Neutrophil (primary cell): ENCODE data around the gene DENND11.

Source experiments
- H3K27ac ChIP-seq: fragments of 200-600 bp; sonication (generic); 2 replicates; pipeline ENCODE4 v1.5.1; 2016; ENCODE audit warnings: mild to moderate bottlenecking, moderate library complexity
- H3K27me3 ChIP-seq: fragments of 200-600 bp; sonication (generic); 2 replicates; pipeline ENCODE4 v1.6.0; 2016; ENCODE audit warnings: mild to moderate bottlenecking
- H3K36me3 ChIP-seq: fragments of 200-600 bp; sonication (generic); 2 replicates; pipeline ENCODE4 v1.5.1; 2017
- H3K4me1 ChIP-seq, 2 experiments: fragments of 200-600 bp in 1 of 2; sonication (generic) in 1 of 2; 1 replicate in 1 of 2; 2 replicates in 1 of 2; pipeline versions ENCODE4 v1.5.1 to v1.6.1; 2013 to 2016; ENCODE audit warnings: low read depth in 1 of 2, low read length in 1 of 2, mild to moderate bottlenecking in 1 of 2, moderate library complexity in 1 of 2; ENCODE audit not compliant: control insufficient read depth in 1 of 2, insufficient read depth in 1 of 2
- H3K4me3 ChIP-seq, 2 experiments: fragments of 200-600 bp in 1 of 2; sonication (generic) in 1 of 2; 1 replicate in 1 of 2; 2 replicates in 1 of 2; pipeline ENCODE4 v1.5.1; 2013 to 2016; ENCODE audit warnings: low read depth in 1 of 2, low read length in 1 of 2, mild to moderate bottlenecking in 1 of 2, moderate library complexity in 1 of 2
- H3K9me3 ChIP-seq: fragments of 200-600 bp; sonication (generic); 2 replicates; pipeline ENCODE4 v1.5.1; 2016
- TF ChIP-seq, protein P1 (sequence below): fragments of 200-600 bp; sonication (generic); IDR thresholded peaks from 2 replicates; pipeline ENCODE4 v1.5.1; 2016; ENCODE audit warnings: antibody characterized with exemption

Gene DENND11

DNA sequence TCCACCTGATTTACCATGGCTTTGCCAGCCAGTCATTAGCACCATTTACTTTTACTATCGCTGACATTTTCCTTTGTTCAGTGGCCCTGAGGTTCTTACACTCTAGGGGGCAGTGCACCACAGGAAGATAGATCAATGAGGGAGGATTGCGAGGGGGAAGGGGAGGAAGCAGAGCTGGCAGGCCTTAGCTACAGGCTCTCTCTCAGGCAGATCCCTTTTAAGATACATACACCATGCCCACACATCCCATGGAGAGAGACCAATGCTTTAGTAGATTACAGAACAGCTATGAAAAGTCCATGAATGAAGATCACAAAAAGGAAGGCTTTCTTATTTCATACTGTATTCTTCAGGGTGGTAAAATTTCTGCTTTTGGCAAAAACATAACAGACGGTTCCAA is 47.4 kb downstream of the DENND11 start:
- TF ChIP-seq, protein P1, sequence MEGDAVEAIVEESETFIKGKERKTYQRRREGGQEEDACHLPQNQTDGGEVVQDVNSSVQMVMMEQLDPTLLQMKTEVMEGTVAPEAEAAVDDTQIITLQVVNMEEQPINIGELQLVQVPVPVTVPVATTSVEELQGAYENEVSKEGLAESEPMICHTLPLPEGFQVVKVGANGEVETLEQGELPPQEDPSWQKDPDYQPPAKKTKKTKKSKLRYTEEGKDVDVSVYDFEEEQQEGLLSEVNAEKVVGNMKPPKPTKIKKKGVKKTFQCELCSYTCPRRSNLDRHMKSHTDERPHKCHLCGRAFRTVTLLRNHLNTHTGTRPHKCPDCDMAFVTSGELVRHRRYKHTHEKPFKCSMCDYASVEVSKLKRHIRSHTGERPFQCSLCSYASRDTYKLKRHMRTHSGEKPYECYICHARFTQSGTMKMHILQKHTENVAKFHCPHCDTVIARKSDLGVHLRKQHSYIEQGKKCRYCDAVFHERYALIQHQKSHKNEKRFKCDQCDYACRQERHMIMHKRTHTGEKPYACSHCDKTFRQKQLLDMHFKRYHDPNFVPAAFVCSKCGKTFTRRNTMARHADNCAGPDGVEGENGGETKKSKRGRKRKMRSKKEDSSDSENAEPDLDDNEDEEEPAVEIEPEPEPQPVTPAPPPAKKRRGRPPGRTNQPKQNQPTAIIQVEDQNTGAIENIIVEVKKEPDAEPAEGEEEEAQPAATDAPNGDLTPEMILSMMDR: no peak
- Histone ChIP-seq H3K4me1 (no peaks in the 10 kb centered on the region), H3K36me3 (no peaks in the 10 kb centered on the region), H3K27me3 (no peaks in the 10 kb centered on the region), H3K9me3 (no peaks in the 10 kb centered on the region), H3K27ac (no peak overlapping the region), H3K4me3 (no peak overlapping the region)

DNA sequence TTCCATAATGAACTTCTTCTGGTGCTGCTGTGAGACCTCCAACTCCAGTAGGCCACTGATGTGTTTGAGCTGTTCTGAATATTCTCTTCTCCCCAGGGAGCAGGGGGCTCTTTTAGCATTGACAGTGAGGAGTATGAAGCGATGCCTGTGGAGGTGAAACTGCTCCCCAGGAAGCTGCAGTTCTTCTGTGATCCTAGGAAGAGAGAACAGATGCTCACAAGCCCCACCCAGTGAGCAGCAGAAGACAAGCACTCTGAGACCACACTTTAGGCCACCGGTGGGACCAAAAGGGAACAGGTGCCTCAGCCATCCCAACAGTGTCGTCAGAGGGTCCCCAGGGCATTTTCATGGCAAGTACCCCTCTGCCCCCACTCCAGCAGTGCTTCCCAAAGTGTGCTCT is 49.3 kb downstream of the DENND11 start:
- Histone ChIP-seq H3K27me3 (no peaks in the 10 kb centered on the region), H3K4me3 (no peak overlapping the region), H3K9me3 (no peaks in the 10 kb centered on the region), H3K4me1 (no peaks in the 10 kb centered on the region), H3K36me3 (no peaks in the 10 kb centered on the region), H3K27ac (no peak overlapping the region)
- TF ChIP-seq, protein P1: no peak
